22Rv1 (cell line): Measurements from ENCODE around the gene MTMR8.
A peak's percentile ranks its signal among the peaks of the same experiment; 100 is the strongest.
"Not testable (repeated sequence)": the region's sequence is repeated elsewhere in the genome, so short reads cannot be mapped to it uniquely, and the experiment has no call there.

Experiments used
- H3K27ac ChIP-seq: fragments of 450-650 bp; 2 replicates; pipeline ENCODE4 v1.5.1; 2017
- ZFX ChIP-seq: fragments of 450-650 bp; IDR thresholded peaks from 2 replicates; pipeline ENCODE4 v1.6.1; 2017; ENCODE audit warnings: antibody characterized with exemption, borderline replicate concordance
- TF ChIP-seq, protein P1 (sequence below): fragments of 450-650 bp; IDR thresholded peaks from 2 replicates; pipeline ENCODE4 v1.5.1; 2017; ENCODE audit warnings: mild to moderate bottlenecking

Gene MTMR8

DNA sequence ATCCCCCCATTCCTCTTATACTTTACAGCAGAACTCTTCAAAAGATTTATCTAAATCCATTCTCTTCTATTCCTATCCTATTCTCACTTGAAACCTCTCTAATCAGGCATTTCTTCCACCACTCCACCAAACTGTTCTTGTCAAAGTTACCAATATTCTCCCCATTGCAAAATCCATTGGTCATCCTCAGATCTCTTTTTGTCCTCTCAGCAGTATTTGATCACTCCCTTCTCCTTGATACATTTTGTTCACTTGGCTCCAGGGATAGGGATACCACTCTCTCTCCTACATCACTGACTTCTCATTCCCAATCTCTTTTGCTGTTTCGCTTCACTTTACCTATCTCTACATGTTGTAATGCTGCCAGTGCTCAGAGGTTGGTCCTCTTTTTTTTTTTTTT is 2.8 kb upstream of the MTMR8 start:
- no peak for TF ChIP-seq ZFX
- TF ChIP-seq, protein P1, sequence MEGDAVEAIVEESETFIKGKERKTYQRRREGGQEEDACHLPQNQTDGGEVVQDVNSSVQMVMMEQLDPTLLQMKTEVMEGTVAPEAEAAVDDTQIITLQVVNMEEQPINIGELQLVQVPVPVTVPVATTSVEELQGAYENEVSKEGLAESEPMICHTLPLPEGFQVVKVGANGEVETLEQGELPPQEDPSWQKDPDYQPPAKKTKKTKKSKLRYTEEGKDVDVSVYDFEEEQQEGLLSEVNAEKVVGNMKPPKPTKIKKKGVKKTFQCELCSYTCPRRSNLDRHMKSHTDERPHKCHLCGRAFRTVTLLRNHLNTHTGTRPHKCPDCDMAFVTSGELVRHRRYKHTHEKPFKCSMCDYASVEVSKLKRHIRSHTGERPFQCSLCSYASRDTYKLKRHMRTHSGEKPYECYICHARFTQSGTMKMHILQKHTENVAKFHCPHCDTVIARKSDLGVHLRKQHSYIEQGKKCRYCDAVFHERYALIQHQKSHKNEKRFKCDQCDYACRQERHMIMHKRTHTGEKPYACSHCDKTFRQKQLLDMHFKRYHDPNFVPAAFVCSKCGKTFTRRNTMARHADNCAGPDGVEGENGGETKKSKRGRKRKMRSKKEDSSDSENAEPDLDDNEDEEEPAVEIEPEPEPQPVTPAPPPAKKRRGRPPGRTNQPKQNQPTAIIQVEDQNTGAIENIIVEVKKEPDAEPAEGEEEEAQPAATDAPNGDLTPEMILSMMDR, result no peak
- no peak overlapping the region for H3K27ac ChIP-seq

DNA sequence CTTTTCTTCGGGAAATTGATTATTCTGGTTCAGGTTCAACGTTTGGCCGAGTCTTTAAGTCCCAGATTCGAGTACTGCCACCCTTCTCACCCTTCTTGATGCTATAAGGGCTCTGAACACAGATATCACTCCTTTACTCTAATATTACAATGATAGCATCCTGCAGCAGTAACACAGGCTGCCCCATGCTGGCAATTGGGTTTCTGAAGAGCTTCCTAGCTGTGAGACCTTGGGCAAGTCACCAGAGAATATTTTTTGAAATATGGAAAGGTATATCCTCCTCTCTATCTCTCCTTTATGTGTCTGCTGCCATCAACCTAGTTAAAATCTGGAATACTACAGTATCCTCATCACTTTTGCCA is 297 bp upstream of the MTMR8 start:
- no peak for TF ChIP-seq ZFX
- TF ChIP-seq, protein P1, result no peak
- peak overlapping the region; percentile 59 for H3K27ac ChIP-seq

DNA sequence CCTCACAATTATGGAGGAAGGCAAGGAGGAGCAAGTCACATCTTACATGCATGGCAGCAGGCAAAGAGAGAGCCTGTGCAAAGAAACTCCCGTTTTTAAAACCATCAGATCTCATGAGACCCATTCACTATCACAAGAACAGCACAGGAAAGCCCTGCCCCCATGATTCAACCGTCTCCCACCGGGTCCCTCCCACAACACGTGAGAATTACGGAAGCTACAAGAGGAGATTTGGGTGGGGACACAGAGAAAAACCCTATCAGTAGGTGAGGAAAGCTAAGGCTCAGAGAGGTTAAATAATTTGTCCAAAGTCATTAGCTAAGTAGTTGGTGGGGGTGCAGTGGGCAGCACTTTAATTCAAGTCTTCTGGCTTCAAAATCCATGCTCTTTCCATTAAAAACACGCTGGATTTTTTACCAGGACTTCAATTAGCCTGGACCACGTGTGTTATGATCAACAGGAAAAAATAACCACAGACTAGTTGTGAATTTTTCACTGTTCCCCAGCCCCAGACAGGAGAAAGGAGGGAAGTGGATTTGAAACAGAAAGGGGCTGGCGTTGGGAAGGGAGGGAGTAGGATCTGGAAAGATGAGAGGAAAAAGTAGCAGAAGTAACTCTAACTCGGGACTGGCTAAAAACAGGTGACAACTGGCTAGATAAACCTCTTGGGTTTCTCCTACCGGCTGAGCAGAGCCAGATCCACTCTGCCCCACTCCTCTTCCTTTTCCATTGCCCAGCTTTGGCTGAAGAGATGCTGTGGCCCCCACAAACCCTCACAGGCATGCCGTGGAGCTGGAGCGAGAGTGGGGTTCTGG is 986 bp downstream of the MTMR8 start:
- no peak for TF ChIP-seq ZFX
- TF ChIP-seq, protein P1, result no peak
- no peak overlapping the region for H3K27ac ChIP-seq

DNA sequence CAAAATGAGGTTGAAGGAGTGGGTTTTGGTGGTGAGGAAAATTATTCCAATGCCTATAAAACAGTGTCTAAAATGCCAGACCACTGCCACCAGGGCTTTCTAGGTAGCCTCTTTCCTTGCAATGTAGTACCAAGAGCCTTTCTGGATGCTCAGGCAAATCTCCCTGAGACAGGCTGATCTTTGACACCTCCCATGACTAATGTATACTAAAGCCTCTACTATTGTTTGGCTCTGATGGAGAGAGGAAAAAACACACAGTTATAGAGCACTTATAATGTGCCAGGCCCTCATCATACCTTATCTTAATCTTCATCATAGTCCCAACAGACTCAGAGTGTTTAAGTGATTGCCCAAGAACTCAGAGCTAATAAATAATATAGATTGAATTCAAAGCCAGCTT is 5.8 kb downstream of the MTMR8 start:
- H3K27ac ChIP-seq, result no peak overlapping the region
- TF ChIP-seq ZFX, result no peak
- TF ChIP-seq, protein P1, result no peak

DNA sequence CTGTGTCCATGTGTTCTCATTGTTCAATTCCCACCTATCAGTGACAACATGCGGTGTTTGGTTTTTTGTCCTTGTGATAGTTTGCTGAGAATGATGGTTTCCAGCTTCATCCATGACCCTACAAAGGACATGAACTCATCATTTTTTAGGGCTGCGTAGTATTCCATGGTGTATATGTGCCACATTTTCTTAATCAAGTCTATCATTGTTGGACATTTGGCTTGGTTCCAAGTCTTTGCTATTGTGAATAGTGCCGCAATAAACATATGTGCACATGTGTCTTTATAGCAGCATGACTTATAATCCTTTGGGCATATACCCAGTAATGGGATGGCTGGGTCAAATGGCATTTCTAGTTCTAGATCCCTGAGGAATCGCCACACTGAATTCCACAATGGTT is 14.5 kb downstream of the MTMR8 start:
- H3K27ac ChIP-seq, result not testable (repeated sequence)

DNA sequence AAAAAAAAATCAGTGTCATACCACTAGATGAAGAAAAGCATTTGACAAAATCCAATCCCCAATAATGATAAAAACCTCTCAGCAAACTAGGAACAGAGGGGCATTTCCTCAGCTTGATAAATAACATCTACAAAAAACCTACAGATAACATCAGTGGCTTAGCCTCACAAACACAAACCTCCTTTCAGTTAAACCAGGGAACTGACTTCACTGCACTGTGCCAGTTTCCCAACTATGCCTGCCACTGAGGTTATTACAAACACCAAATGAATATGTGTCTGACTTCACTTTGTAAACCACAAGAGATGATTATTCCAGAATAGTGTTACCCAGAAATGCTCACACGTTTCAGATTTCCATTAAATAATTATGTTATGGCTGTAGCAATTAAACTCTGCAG is 15.3 kb downstream of the MTMR8 start:
- TF ChIP-seq, protein P1, result no peak
- no peak overlapping the region for H3K27ac ChIP-seq

DNA sequence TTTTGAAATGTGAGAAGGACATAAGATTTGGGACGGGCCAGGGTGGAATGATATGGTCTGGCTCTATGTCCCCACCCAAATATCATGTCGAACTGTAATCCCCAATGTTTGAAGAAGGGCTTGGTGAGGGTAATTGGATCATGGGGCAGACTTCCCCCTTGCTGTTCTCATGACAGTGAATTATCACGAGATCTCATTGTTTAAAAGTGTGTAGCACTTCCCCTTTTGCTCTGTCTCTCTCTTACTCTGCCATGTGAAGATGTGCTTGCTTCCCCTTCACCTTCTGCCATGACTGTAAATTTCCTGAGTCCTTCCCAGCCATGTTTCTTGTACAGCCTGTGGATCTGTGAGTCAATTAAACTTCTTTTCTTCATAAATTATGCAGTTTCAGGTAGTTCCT is 17.5 kb downstream of the MTMR8 start:
- H3K27ac ChIP-seq, result no peak overlapping the region
- TF ChIP-seq, protein P1, result no peak
- no peak for TF ChIP-seq ZFX

DNA sequence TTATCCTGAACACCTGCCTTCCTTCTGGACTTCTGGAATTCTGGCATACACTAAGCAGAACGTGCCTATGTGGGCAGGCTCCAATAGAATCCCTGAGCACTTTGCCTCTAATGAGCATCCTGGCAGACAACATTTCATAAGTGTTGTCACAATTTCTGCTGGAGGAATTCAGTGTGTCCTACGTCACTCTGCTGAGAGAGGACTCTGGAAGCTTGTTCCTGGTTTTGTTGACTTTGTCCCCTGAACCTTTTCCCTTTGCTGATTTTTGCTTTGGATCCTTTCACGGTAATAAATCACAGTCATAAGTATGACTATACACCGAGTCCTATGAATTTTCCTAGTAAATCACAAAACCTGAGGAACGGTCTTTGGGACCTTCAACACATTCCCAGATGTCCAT is 43.2 kb downstream of the MTMR8 start:
- H3K27ac ChIP-seq, result no peak overlapping the region
- TF ChIP-seq, protein P1, result no peak
- TF ChIP-seq ZFX, result no peak
